Stimulated activated naive CD4-positive, alpha-beta T cell (primary cell): Measurements from ENCODE around the gene KIR3DL2.
"Not testable (repeated sequence)": the region's sequence is repeated elsewhere in the genome, so short reads cannot be mapped to it uniquely, and the experiment has no call there.

Experiments used
- DNase-seq, 6 experiments: peaks; one replicate each; lab custom pipeline; 2025; lab: John Stamatoyannopoulos, UW

KIR3DL2 gene

DNA sequence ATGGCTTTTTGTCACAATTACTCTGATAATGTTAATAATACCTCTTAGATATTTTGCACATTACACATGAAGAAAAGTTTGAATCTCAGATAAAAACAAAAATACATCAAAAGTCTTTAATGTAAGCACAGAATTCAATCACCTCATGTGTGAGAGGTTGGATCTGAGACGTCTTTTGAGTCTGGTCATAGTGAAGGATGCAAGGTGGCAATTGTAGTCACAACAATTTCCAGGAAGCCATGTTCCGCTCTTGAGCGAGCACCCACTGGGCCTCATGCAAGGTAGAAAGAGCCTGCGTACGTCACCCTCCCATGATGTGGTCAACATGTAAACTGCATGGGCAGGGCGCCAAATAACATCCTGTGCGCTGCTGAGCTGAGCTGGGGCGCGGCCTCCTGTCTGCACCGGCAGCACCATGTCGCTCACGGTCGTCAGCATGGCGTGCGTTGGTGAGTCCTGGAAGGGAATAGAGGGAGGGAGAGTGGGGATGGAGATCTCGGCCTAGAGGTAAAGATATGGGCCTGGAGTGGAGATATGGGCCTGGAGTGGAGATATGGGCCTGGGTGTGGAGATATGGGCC is at the start of gene KIR3DL2:
Gene KIR3DL2 (plus strand): TSS at position 383 of the 580 bp plus-strand sequence. CDS start 33 bp downstream, at position 416.
- DNase-seq: not testable (repeated sequence)

DNA sequence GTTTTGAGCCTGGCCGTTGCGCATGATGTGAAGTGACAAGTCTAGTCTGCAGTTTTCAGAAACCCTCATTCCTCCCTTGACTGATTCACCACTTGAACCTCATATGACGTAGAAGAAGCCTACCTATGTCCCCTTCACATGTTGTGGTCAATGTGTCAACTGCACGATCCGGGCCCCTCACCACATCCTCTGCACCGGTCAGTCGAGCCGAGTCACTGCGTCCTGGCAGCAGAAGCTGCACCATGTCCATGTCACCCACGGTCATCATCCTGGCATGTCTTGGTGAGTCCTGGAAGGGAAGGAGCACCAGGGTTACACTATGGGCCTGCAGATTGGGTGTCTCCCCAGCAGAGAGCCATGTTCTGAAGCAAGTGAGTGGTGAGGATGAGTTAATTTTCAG is 46.8 kb upstream of the KIR3DL2 start, which contains the start of gene KIR2DL4:
Gene KIR2DL4 (plus strand): TSS at position 201 of the 400 bp plus-strand sequence. CDS start 42 bp downstream, at position 243.
- DNase-seq: no peak

DNA sequence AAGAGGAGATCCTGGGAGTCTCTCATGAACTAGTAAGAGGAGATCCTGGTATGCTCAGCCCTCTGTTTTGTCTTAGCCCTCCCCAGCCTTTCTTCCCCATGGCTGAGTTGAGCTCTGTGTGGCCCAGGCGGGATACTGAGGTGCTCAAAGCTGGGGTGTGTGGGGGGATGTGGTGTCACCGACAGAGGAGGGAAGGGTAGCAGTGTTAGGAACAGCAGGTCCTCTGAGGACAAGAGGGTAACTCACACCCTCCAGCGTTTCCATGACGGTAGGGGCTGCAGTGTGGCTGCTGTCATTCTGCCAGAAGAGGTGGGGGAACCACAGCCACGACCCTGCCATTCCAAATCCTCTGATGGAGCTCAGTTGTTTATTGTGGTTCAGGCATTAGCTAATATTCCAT is 46.1 kb upstream of the KIR3DL2 start:
- DNase-seq: no peak

DNA sequence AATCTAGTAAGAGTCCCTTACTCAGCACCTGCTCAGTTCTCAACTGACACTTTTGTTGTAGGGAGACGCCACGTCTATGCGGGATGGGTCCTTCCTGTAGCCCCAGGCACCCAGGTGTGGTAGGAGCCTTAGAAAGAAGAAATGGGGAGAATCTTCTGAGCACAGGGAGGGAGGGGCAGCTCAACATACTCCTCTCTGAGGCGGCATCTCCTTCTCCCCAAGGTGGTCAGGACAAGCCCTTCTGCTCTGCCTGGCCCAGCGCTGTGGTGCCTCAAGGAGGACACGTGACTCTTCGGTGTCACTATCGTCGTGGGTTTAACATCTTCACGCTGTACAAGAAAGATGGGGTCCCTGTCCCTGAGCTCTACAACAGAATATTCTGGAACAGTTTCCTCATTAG is 45.7 kb upstream of the KIR3DL2 start:
- DNase-seq: no peak

DNA sequence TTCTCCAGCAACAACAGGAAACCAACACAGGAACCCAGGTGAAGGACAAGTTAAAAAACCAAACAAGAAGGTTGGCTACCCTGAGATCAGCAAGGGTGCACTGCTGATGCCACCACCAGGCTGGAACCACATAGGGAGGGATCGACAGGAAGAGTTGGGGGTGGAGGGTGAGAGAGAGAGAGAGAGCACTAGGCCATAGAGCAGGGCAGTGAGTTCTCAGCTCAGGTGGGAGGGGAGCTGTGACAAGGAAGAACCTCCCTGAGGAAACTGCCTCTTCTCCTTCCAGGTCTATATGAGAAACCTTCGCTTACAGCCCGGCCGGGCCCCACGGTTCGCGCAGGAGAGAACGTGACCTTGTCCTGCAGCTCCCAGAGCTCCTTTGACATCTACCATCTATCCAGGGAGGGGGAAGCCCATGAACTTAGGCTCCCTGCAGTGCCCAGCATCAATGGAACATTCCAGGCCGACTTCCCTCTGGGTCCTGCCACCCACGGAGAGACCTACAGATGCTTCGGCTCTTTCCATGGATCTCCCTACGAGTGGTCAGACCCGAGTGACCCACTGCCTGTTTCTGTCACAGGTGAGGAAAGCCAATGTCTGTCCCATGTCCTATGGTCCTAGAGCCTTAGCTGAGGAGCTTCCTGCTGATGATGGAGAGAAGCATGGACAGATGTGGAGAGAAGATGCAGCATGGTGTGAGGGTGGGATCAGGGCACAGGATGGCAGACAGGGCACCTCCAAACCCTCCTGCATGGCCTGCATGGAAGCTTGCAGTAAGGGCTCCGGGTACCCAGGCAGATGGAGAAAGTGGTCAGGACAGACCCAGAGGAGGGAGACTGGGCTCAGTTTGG is 44.4 kb upstream of the KIR3DL2 start:
- DNase-seq: no peak

DNA sequence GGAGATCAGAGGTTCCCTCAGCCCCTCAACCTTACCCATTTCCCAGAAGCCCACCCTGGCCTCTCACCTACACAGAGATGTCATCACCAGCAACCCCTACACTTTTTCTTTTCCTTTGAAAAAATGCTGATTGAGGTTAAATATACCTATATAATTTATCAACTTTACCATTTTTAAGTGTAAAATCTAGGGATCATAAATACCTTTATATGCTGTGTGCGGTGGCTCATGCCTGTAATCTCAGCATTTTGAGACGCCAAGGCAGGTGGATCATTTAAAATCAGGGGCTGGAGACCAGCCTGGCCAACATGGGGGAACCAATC is 43.8 kb upstream of the KIR3DL2 start:
- no peak for DNase-seq

DNA sequence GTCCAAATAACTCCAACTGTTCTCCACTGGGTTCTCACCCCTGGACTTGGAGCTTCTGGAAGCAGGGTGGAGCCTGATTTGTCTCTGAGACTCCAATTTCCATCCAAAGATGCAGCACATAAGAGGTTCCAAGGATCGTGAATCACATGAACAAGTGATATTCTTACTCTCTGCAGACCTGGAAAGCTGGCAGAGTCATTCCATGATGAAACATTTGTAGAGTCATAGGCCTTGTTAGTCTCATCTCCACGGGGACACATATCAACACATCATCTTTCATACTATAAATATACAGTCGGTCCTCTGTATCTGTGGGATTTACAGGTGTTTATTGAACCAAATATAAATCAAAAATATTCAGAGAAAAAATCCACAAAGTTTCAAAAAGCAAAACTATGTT is 35.7 kb upstream of the KIR3DL2 start:
- not testable (repeated sequence) for DNase-seq

DNA sequence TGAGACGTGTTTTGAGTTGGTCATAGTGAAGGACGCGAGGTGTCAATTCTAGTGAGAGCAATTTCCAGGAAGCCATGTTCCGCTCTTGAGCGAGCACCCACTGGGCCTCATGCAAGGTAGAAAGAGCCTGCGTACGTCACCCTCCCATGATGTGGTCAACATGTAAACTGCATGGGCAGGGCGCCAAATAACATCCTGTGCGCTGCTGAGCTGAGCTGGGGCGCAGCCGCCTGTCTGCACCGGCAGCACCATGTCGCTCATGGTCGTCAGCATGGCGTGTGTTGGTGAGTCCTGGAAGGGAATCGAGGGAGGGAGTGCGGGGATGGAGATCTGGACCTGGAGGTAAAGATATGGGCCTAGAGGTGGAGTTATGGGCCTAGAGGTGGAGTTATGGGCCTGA is 34.0 kb upstream of the KIR3DL2 start, which contains the start of gene KIR3DL1:
Gene KIR3DL1 (plus strand): TSS at position 218 of the 400 bp plus-strand sequence.
- DNase-seq: not testable (repeated sequence)

DNA sequence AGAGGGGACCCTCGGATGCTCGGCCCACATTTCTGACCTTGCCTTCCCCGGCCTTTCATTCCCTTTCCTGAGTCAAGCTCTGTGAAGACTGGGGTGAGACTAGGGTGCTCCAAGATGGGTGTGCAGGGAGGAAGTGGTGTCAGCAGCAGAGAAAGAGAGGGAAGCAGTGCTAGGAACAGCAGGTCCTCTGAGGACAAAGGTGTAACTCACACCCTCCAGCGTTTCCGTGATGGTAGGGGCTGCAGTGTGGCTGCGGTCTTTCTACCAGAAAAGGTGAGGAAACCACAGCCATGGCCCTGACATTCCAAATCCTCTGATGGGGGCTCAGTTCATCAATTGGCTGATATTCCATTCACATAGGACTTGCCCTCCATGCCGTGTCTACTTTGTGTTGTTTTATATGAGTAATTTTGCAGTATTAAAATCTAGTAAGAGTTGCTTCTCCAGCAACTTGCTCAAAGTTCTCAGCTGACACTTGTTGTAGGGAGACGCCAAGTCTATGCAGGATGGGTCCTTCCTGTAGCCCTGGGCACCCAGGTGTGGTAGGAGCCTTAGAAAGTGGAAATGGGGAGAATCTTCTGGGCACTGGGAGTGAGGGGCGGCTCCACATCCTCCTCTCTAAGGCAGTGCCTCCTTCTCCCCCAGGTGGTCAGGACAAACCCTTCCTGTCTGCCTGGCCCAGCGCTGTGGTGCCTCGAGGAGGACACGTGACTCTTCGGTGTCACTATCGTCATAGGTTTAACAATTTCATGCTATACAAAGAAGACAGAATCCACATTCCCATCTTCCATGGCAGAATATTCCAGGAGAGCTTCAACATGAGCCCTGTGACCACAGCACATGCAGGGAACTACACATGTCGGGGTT is 32.3 kb upstream of the KIR3DL2 start:
- DNase-seq: no peak

DNA sequence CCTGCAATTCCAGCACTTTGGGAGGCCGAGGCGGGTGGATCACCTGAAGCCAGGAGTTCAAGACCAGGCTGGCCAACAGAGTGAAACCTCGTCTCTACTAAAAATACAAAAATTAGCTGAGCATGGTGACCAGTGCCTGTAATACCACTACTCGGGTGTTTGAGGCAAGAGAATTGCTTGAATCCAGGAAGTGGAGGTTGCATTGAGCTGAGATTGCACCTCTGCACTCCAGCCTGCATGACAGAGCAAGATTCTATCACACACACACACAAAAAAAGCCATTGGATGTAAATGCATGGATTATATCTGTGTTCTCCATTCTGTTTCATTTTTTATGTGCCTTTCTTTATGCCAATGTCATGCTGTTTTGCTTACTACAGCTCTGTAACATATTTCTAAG is 25.8 kb upstream of the KIR3DL2 start:
- not testable (repeated sequence) for DNase-seq

DNA sequence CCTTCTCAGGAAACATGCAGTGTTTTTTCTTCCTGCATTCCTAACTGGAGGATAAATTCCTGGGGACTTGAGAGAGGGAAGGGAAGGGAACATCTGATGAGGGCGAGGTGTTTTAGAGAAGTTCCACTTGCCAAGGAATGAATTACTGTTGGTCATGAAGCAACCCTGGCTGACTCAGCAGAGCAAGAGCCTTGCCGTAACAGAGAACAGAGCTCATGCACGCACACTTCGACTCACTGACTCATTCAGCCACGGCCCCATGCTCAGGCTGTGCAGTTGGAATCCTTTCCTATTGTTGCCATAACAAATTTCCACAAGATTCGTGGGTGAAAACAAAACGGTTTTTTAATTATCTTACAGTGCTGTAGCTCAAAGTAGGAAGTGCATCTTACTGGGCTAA is 24.9 kb upstream of the KIR3DL2 start:
- not testable (repeated sequence) for DNase-seq

DNA sequence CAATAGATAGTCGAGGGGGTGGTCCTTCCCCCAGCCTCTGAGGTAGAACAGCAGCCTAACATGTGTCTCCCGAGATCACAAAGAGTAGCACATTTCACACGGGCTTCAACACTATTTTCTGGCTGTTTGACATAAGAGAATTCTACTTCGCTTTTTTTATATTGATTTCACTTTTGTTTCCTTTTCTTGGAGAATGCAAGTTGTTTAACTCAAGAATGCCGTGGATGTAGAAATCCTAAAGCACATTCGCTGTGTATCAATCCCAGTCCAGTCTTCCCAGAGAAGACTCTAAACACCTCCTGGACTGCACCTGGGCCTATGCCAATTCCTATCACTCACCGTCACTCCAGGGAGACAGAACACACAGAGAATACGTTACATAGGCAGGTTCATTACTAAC is 22.2 kb upstream of the KIR3DL2 start:
- DNase-seq: not testable (repeated sequence)

DNA sequence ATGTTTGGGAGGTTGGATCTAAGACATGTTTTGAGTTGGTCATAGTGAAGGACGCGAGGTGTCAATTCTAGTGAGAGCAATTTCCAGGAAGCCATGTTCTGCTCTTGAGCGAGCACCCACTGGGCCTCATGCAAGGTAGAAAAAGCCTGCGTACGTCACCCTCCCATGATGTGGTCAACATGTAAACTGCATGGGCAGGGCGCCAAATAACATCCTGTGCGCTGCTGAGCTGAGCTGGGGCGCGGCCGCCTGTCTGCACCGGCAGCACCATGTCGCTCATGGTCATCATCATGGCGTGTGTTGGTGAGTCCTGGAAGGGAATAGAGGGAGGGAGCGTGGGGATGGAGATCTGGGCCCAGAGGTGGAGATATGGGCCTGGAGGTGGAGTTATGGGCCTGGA is 17.7 kb upstream of the KIR3DL2 start, which contains the start of gene KIR2DS4:
Gene KIR2DS4 (plus strand): TSS at position 181 of the 400 bp plus-strand sequence.
- DNase-seq: not testable (repeated sequence)

DNA sequence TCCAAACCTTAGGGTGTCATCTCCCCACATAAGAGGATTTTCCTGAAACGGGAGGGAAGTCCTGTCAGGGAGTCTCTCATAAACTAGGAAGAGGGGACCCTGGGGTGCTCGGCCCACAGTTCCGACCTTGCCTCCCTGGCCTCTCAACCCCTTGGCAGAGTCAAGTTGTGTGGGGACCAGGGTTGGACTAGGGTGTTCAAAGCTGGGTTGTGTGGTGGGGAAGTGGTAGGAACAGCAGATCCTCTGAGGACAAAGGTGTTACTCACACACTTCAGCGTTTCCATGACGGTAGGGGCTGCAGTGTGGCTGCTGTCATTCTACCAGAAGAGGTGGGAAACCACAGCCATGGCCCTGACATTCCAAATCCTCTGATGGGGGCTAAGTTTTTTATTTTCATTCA is 15.1 kb upstream of the KIR3DL2 start:
- not testable (repeated sequence) for DNase-seq

DNA sequence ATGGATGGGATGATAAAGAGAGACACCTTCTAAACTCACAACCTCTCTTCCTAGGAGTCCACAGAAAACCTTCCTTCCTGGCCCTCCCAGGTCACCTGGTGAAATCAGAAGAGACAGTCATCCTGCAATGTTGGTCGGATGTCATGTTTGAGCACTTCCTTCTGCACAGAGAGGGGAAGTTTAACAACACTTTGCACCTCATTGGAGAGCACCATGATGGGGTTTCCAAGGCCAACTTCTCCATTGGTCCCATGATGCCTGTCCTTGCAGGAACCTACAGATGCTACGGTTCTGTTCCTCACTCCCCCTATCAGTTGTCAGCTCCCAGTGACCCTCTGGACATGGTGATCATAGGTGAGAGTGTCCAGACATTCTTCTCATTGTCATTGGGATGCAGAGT is 12.7 kb upstream of the KIR3DL2 start:
- DNase-seq: not testable (repeated sequence)

DNA sequence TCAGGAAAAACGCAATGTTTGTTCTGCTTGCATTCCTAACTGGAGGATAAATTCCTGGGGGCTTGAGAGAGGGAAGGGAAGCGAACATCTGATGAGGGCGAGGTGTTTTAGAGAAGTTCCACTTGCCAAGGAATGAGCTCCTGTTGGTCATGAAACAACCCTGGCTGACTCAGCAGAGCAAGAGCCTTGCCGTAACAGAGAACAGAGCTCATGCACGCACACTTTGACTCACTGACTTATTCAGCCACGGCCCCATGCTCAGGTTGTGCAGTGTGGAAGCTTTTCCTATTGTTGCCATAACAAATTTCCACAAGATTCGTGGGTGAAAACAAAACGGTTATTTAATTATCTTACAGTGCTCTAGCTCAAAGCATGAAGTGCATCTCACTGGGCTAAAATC is 7.1 kb upstream of the KIR3DL2 start:
- not testable (repeated sequence) for DNase-seq

DNA sequence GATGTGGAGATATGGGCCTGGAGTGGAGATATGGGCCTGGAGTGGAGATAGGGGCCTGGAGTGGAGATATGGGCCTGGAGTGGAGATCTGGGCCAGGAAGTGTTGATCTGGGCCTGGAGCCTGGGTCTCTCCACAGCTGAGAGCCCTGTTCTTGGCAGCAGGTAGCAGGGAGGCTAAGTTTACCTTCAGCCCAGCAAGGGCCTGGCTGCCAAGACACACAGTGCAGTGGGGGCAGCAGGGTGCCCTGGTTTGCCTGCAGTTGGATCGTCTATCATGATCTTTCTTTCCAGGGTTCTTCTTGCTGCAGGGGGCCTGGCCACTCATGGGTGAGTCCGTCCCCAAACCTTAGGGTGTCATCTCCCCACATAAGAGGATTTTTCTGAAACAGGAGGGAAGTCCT is 687 bp downstream of the KIR3DL2 start:
- DNase-seq: no peak

DNA sequence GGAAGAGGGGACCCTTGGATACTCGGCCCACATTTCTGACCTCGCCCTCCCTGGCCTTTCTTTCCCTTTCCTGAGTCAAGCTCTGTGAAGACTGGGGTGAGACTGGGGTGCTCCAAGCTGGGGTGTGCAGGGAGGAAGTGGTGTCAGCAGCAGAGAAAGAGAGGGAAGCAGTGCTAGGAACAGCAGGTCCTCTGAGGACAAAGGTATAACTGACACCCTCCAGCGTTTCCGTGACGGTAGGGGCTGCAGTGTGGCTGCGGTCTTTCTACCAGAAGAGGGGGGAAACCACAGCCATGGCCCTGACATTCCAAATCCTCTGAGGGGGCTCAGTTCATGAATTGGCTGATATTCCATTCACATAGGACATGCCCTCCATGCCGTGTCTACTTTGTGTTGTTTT is 1.1 kb downstream of the KIR3DL2 start:
- no peak for DNase-seq

DNA sequence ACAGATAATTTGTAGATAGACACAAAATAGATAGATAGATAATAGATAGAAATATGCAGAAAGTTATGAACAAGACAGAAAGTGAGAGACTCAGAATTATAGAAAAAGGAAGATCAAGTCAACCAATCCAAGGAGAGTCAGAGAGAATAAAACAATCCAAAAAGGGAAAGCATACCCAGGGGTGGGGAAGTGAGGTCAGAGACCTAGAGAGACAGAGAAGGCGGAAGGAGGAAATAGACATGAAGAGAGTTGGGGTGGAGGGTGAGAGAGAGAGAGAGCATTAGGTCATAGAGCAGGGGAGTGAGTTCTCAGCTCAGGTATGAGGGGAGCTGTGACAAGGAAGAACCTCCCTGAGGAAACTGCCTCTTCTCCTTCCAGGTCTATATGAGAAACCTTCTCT is 5.0 kb downstream of the KIR3DL2 start:
- not testable (repeated sequence) for DNase-seq

DNA sequence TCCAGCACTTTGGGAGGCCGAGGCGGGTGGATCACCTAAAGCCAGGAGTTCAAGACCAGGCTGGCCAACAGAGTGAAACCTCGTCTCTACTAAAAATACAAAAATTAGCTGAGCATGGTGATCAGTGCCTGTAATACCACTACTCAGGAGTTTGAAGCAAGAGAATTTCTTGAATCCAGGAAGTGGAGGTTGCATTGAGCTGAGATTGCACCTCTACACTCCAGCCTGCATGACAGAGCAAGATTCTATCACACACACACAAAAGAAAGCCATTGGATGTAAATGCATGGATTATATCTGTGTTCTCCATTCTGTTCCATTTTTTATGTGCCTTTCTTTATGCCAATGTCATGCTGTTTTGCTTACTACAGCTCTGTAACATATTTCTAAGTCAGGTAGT is 8.2 kb downstream of the KIR3DL2 start:
- not testable (repeated sequence) for DNase-seq

DNA sequence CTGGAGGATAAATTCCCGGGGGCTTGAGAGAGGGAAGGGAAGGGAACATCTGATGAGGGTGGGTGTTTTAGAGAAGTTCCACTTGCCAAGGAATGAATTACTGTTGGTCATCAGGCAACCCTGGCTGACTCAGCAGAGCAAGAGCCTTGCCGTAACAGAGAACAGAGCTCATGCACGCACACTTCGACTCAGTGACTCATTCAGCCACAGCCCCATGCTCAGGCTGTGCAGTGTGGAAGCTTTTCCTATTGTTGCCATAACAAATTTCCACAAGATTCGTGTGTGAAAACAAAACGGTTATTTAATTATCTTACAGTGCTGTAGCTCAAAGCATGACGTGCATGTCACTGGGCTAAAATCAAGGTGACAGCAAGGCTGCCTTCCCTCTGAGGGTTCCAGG is 9.2 kb downstream of the KIR3DL2 start:
- DNase-seq: not testable (repeated sequence)

DNA sequence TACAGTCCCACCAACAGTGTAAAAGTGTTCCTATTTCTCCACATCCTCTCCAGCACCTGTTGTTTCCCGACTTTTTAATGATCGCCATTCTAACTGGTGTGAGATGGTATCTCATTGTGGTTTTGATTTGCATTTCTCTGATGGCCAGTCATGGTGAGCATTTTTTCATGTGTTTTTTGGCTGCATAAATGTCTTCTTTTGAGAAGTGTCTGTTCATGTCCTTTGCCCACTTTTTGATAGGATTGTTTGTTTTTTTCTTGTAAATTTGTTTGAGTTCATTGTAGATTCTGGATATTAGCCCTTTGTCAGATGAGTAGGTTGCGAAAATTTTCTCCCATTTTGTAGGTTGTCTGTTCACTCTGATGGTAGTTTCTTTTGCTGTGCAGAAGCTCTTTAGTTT is 13.2 kb downstream of the KIR3DL2 start:
- not testable (repeated sequence) for DNase-seq
